ENCODE results near the gene CSNK1A1.
"Not testable (repeated sequence)": the region's sequence is repeated elsewhere in the genome, so short reads cannot be mapped to it uniquely, and the experiment has no call there.

Gene CSNK1A1

GRCh38 chr5:149452665-149453617, 98.3 kb downstream of the CSNK1A1 start:
- no peak for DNase-seq

- no peak for DNase-seq
These were observed 99.1 kb downstream of the CSNK1A1 start for GRCh38 chr5:149452007-149452664.

GRCh38 chr5:149450199-149450598, 101.0 kb downstream of the CSNK1A1 start:
- DNase-seq: no peak

GRCh38 chr5:149448831-149449714, 102.2 kb downstream of the CSNK1A1 start:
- no peak for DNase-seq

- DNase-seq: no peak
These were observed 102.8 kb downstream of the CSNK1A1 start for GRCh38 chr5:149448431-149448830.

- no peak for DNase-seq
These were observed 103.6 kb downstream of the CSNK1A1 start for GRCh38 chr5:149447373-149448367.

GRCh38 chr5:149446794-149447193, 104.4 kb downstream of the CSNK1A1 start:
- not testable (repeated sequence) for DNase-seq

- DNase-seq: no peak
These were observed 105.4 kb downstream of the CSNK1A1 start for GRCh38 chr5:149445739-149446369.

- DNase-seq: no peak
These were observed 105.9 kb downstream of the CSNK1A1 start for GRCh38 chr5:149445343-149445738.

- not testable (repeated sequence) for DNase-seq
These were observed 106.8 kb downstream of the CSNK1A1 start for GRCh38 chr5:149444430-149444829.

- no peak for DNase-seq
These were observed 108.0 kb downstream of the CSNK1A1 start for GRCh38 chr5:149443210-149443609.

GRCh38 chr5:149442563-149443182, 108.6 kb downstream of the CSNK1A1 start:
- peak; percentile 33 for DNase-seq

Data from NCI-H748 treated with DMSO at 0.1 percent for 48 hours (cell line).